ENCODE measurements around the gene MAGI2.

The MAGI2 gene

GRCh38 chr7:79257959-79258358, 195.5 kb downstream of the MAGI2 start:
- Histone ChIP-seq H3K4me1 (ENCODE audit: control insufficient read depth, insufficient read depth, low read length, poor library complexity, severe bottlenecking) (no peaks in the 10 kb centered on the region), H3K27me3 (replicated peaks; ENCODE audit: control insufficient read depth, insufficient read depth, low read length, poor library complexity, severe bottlenecking) (no peaks in the 10 kb centered on the region), H3K27ac (ENCODE audit: insufficient read depth, low read length, poor library complexity, severe bottlenecking) (no peak overlapping the region), H3K36me3 (ENCODE audit: control insufficient read depth, insufficient read depth, low read length) (no peaks in the 10 kb centered on the region), H3K4me3 (ENCODE audit: insufficient read depth, low read depth, low read length, poor library complexity, severe bottlenecking) (no peak overlapping the region), H3K9me3 (ENCODE audit: control insufficient read depth, low read length) (no peaks in the 10 kb centered on the region)
- no peak for DNase-seq

DNA sequence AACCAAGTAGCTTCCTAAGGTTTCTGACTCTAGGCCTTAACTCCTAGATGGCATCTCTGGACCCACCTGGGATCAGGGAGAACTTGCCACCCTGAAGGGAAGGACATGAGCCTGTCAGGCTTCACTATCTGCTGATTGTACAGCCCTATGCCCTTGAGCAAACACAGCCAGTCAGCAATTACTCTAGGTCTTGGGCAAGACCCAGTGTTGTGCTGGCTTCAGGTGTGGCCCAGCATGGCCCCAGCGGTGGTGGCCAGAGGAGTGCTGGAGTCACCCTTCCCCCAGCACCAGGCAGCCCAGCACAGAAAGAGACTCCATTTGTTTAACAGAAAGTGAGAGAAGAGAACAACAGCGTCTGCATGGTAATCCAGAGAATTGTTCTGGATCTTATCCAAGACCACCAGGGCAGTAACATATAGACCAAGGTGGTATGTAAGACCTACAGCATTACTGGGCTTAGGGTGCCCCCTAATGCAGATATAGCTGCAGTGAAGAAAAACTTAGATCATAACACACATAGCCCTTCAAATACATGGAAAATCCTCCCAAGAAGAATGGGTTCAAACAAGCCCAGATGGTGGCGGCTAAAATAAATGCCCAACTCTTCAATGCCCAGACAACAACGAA, 207.7 kb downstream of the MAGI2 start:
- H3K36me3 ChIP-seq (ENCODE audit: control insufficient read depth, insufficient read depth, low read length) = no peaks in the 10 kb centered on the region
- no peaks in the 10 kb centered on the region for H3K27me3 ChIP-seq (replicated peaks; ENCODE audit: control insufficient read depth, insufficient read depth, low read length, poor library complexity, severe bottlenecking)
- H3K9me3 ChIP-seq (ENCODE audit: control insufficient read depth, low read length) = no peaks in the 10 kb centered on the region
- no peak overlapping the region for H3K4me3 ChIP-seq (ENCODE audit: insufficient read depth, low read depth, low read length, poor library complexity, severe bottlenecking)
- DNase-seq = no peak
- no peaks in the 10 kb centered on the region for H3K4me1 ChIP-seq (ENCODE audit: control insufficient read depth, insufficient read depth, low read length, poor library complexity, severe bottlenecking)
- no peak overlapping the region for H3K27ac ChIP-seq (ENCODE audit: insufficient read depth, low read length, poor library complexity, severe bottlenecking)

GRCh38 chr7:79244482-79244881, 209.0 kb downstream of the MAGI2 start:
- no peaks in the 10 kb centered on the region for H3K36me3 ChIP-seq (ENCODE audit: control insufficient read depth, insufficient read depth, low read length)
- H3K27me3 ChIP-seq (replicated peaks; ENCODE audit: control insufficient read depth, insufficient read depth, low read length, poor library complexity, severe bottlenecking) = no peaks in the 10 kb centered on the region
- no peak for DNase-seq
- H3K4me3 ChIP-seq (ENCODE audit: insufficient read depth, low read depth, low read length, poor library complexity, severe bottlenecking) = no peak overlapping the region
- no peaks in the 10 kb centered on the region for H3K4me1 ChIP-seq (ENCODE audit: control insufficient read depth, insufficient read depth, low read length, poor library complexity, severe bottlenecking)
- no peak overlapping the region for H3K27ac ChIP-seq (ENCODE audit: insufficient read depth, low read length, poor library complexity, severe bottlenecking)
- no peaks in the 10 kb centered on the region for H3K9me3 ChIP-seq (ENCODE audit: control insufficient read depth, low read length)

DNA sequence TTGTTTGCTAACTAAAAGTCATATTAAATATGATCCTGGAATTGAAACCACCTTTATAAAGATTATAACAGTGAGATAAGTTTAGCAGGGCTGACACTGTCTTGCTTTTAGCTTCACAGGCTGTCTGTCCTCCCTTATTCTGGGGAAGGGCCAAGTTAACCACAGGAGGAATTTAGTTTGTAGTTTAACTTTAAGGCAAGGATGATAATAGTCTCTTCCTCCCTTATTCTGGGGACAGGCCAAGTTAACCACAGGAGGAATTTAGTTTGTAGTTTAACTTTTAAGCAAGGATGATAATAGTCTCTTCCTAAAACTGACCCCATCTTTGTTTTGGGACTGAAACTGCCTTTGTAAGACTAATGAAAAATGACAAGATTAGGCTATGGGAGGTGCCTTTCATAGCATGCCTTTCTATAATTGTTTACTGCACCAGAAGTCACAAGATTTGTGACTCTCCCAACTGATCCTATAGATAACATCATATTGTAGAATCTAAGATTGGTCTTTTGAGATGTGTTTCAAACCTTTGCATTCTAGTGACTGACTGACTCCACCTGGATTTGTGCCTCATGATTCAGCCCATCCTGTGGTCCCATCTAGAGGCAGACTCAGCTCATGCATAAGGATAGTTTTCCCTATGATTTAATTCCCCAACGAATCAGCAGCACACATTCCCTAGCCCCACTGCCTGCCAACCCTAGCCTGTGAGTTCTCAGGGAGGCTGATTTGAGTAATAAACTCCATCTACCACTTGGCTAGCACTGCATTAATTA, 212.0 kb downstream of the MAGI2 start:
- Histone ChIP-seq H3K36me3 (ENCODE audit: control insufficient read depth, insufficient read depth, low read length) (no peaks in the 10 kb centered on the region), H3K4me1 (ENCODE audit: control insufficient read depth, insufficient read depth, low read length, poor library complexity, severe bottlenecking) (no peaks in the 10 kb centered on the region), H3K4me3 (ENCODE audit: insufficient read depth, low read depth, low read length, poor library complexity, severe bottlenecking) (no peak overlapping the region), H3K27me3 (replicated peaks; ENCODE audit: control insufficient read depth, insufficient read depth, low read length, poor library complexity, severe bottlenecking) (no peaks in the 10 kb centered on the region), H3K9me3 (ENCODE audit: control insufficient read depth, low read length) (no peaks in the 10 kb centered on the region), H3K27ac (ENCODE audit: insufficient read depth, low read length, poor library complexity, severe bottlenecking) (no peak overlapping the region)
- no peak for DNase-seq

GRCh38 chr7:79240413-79240812, 213.1 kb downstream of the MAGI2 start:
- Histone ChIP-seq H3K4me3 (ENCODE audit: insufficient read depth, low read depth, low read length, poor library complexity, severe bottlenecking) (no peak overlapping the region), H3K27ac (ENCODE audit: insufficient read depth, low read length, poor library complexity, severe bottlenecking) (no peak overlapping the region), H3K9me3 (ENCODE audit: control insufficient read depth, low read length) (no peaks in the 10 kb centered on the region), H3K36me3 (ENCODE audit: control insufficient read depth, insufficient read depth, low read length) (no peaks in the 10 kb centered on the region), H3K27me3 (replicated peaks; ENCODE audit: control insufficient read depth, insufficient read depth, low read length, poor library complexity, severe bottlenecking) (no peaks in the 10 kb centered on the region), H3K4me1 (ENCODE audit: control insufficient read depth, insufficient read depth, low read length, poor library complexity, severe bottlenecking) (no peaks in the 10 kb centered on the region)
- no peak for DNase-seq

DNA sequence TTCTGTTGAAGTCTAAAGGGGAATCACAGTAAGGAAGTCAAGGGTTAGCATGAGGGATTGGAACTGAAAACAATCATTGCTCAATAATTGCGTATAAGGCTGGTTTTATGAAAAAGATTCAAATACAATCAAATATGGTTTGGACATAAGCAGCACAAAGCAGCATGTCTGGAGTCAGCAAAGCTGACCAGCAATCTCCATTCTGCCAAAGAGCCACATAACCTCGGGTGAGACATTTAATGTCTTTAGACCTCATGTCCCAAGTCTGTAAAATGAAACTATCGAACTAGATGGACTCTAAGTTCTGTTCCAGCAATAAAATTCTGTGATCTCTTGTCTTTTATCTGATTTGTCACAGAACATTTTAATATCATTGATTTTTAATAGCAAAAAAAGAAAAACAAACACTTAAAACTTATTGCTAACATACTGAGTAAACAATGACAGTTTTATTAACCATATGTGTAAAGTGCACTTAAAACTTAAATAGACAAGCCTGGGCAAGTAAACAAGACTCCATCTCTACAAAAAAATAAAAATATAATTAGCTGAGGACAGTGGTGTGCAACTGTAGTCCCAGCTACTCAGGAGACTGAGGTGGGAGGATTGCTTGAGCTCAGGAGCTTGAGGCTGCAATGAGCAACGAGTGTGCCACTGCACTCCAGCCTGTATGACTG, 217.0 kb downstream of the MAGI2 start:
- Histone ChIP-seq H3K27ac (ENCODE audit: insufficient read depth, low read length, poor library complexity, severe bottlenecking) (no peak overlapping the region), H3K36me3 (ENCODE audit: control insufficient read depth, insufficient read depth, low read length) (no peaks in the 10 kb centered on the region), H3K9me3 (ENCODE audit: control insufficient read depth, low read length) (no peaks in the 10 kb centered on the region), H3K27me3 (replicated peaks; ENCODE audit: control insufficient read depth, insufficient read depth, low read length, poor library complexity, severe bottlenecking) (no peaks in the 10 kb centered on the region), H3K4me1 (ENCODE audit: control insufficient read depth, insufficient read depth, low read length, poor library complexity, severe bottlenecking) (no peaks in the 10 kb centered on the region), H3K4me3 (ENCODE audit: insufficient read depth, low read depth, low read length, poor library complexity, severe bottlenecking) (no peak overlapping the region)
- DNase-seq = no peak

DNA sequence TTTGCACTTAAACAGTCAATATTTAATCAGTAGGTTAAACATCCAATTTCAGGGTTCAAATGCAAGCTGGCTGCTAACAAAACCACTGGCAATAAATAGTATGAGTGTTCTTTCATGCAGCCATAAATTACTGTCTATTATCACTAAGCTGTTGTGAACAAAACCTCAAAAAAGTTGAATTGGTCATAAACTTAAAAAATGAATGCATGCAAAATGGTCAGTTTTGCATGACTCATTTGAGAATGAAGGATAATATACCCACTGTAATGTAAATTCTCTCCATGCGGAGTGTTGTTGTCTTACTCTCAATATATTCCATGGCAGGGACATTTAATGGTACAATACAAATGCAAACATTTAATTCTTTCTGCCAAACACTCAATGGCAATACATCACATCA, 226.4 kb downstream of the MAGI2 start:
- Histone ChIP-seq H3K27me3 (replicated peaks; ENCODE audit: control insufficient read depth, insufficient read depth, low read length, poor library complexity, severe bottlenecking) (no peaks in the 10 kb centered on the region), H3K9me3 (ENCODE audit: control insufficient read depth, low read length) (no peaks in the 10 kb centered on the region), H3K4me1 (ENCODE audit: control insufficient read depth, insufficient read depth, low read length, poor library complexity, severe bottlenecking) (no peaks in the 10 kb centered on the region), H3K27ac (ENCODE audit: insufficient read depth, low read length, poor library complexity, severe bottlenecking) (no peak overlapping the region), H3K4me3 (ENCODE audit: insufficient read depth, low read depth, low read length, poor library complexity, severe bottlenecking) (no peak overlapping the region), H3K36me3 (ENCODE audit: control insufficient read depth, insufficient read depth, low read length) (no peaks in the 10 kb centered on the region)
- DNase-seq = no peak

- Histone ChIP-seq H3K4me3 (ENCODE audit: insufficient read depth, low read depth, low read length, poor library complexity, severe bottlenecking) (no peak overlapping the region), H3K4me1 (ENCODE audit: control insufficient read depth, insufficient read depth, low read length, poor library complexity, severe bottlenecking) (no peaks in the 10 kb centered on the region), H3K27me3 (replicated peaks; ENCODE audit: control insufficient read depth, insufficient read depth, low read length, poor library complexity, severe bottlenecking) (no peaks in the 10 kb centered on the region), H3K27ac (ENCODE audit: insufficient read depth, low read length, poor library complexity, severe bottlenecking) (no peak overlapping the region), H3K36me3 (ENCODE audit: control insufficient read depth, insufficient read depth, low read length) (no peaks in the 10 kb centered on the region), H3K9me3 (ENCODE audit: control insufficient read depth, low read length) (no peaks in the 10 kb centered on the region)
- no peak for DNase-seq
Measured at GRCh38 chr7:79221211-79221610, 232.3 kb downstream of the MAGI2 start.

DNA sequence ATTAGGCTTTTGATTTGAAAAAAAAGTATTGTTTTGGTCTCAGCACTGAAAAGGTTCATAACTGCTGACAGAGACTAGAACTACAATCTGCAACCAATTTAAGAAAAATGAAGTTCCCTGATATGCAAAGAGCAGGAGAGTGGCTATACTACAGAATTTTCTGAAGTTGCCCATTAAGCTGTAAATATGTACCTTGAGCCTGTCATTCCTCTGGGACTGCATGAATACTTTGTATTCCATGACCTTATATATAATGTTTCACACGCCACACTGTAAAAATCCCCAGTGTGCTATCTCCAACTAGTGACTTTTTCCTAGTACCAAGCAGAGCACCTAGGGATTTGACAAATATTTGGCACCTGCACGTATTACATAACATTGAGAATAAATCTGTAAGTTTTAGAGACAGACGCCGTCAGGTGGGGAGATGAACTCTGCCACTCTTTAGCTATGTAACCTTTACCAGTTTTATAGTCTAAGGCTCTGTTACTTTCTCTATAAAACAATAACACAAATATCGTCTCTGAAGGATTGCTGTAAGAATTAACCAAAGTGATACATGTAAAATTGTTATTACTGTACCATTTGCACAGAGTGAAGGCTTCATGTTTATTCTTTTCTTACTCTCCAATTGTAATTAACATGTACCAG, 235.4 kb downstream of the MAGI2 start:
- Histone ChIP-seq H3K36me3 (ENCODE audit: control insufficient read depth, insufficient read depth, low read length) (no peaks in the 10 kb centered on the region), H3K27ac (ENCODE audit: insufficient read depth, low read length, poor library complexity, severe bottlenecking) (no peak overlapping the region), H3K4me3 (ENCODE audit: insufficient read depth, low read depth, low read length, poor library complexity, severe bottlenecking) (no peak overlapping the region), H3K9me3 (ENCODE audit: control insufficient read depth, low read length) (no peaks in the 10 kb centered on the region), H3K4me1 (ENCODE audit: control insufficient read depth, insufficient read depth, low read length, poor library complexity, severe bottlenecking) (no peaks in the 10 kb centered on the region), H3K27me3 (replicated peaks; ENCODE audit: control insufficient read depth, insufficient read depth, low read length, poor library complexity, severe bottlenecking) (no peaks in the 10 kb centered on the region)
- no peak for DNase-seq

DNA sequence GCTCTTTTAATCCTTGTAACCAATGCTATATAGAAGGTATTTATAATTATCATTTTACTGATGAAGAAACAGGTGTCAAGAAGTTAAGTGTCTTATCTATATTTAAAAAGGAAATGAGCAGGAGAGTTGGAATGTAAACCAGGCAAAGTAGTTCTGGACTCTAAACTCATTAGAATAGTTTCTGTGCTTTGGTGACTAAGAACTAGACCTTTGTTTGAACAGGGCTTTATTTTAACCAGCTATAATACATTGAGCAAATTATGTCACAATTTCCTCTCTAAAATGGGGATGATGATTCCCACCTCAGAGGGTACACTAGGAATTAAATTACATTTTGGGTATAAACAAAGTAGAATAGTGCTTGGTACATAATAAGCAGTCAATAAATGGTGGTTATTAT, 236.0 kb downstream of the MAGI2 start:
- H3K27ac ChIP-seq (ENCODE audit: insufficient read depth, low read length, poor library complexity, severe bottlenecking) = no peak overlapping the region
- DNase-seq = no peak
- H3K4me3 ChIP-seq (ENCODE audit: insufficient read depth, low read depth, low read length, poor library complexity, severe bottlenecking) = no peak overlapping the region
- no peaks in the 10 kb centered on the region for H3K9me3 ChIP-seq (ENCODE audit: control insufficient read depth, low read length)
- H3K4me1 ChIP-seq (ENCODE audit: control insufficient read depth, insufficient read depth, low read length, poor library complexity, severe bottlenecking) = no peaks in the 10 kb centered on the region
- no peaks in the 10 kb centered on the region for H3K27me3 ChIP-seq (replicated peaks; ENCODE audit: control insufficient read depth, insufficient read depth, low read length, poor library complexity, severe bottlenecking)
- H3K36me3 ChIP-seq (ENCODE audit: control insufficient read depth, insufficient read depth, low read length) = no peaks in the 10 kb centered on the region
